Keratinocyte (primary cell): ENCODE measurements around the gene TXNL4A.

Experiments
- CTCF ChIP-seq, 3 experiments: IDR thresholded peaks in 1 of 3; conservative IDR thresholded peaks in 1 of 3; optimal IDR thresholded peaks in 1 of 3; 2 replicates in 2 of 3; 3 replicates in 1 of 3; pipeline versions ENCODE3 to v1.5.1; 2011; ENCODE audit warnings: low read length in 3 of 3, mild to moderate bottlenecking in 3 of 3, moderate library complexity in 2 of 3, control low read depth in 1 of 3, inconsistent platforms in 1 of 3; ENCODE audit not compliant: insufficient read depth in 2 of 3; ENCODE audit errors: extremely low read depth in 1 of 3
- EZH2 ChIP-seq: IDR thresholded peaks from one replicate; pipeline ENCODE4 v1.6.1; 2012; ENCODE audit warnings: inconsistent platforms, mild to moderate bottlenecking, low read length, moderate library complexity

GRCh38 chr18:79939096-79939495 is 49.3 kb downstream of the TXNL4A start:
- TF ChIP-seq CTCF (optimal IDR thresholded peaks at IDR 0.05 in 1 of 3, IDR thresholded peaks at IDR 0.05 in 1 of 3, conservative IDR thresholded peaks at IDR 0.05 in 1 of 3; ENCODE audit: extremely low read depth in 1 of 3, insufficient read depth in 2 of 3, low read length in 3 of 3) (no peak), EZH2 (no peak)
